Measurements from ENCODE around the gene TMSB4X. TPM values are rescaled to one million over a fixed set of nuclear protein-coding genes. Genes with fewer than 3 reads are reported as not detected.

TMSB4X gene
- total and polyA plus RNA-seq, 12 donors: 700 to 3,026 (median 889) TPM

DNA sequence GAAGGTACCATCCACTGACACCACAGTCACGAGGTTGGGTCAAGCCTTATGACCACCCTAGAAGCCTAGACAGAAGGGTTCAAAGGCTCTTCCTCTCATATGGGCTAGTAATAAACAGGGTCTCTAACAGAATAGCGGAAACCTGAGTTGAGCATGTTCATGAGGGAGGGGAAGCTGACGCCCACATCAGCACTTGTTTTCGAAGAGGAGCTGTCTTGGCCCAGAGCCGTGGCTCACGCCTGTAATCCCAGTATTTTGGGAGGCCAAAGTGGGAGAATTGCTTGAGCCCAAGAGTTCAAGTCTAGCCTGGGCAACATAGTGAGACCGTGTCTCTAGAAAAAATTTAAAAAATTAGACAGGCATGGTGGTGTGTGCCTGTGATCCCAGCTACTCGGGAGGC is 21.5 kb upstream of the TMSB4X start:
- H3K4me1 ChIP-seq: peaks cover 0 to 86% (median 18%) of the 10 kb centered on the region in 9 donors
- TF ChIP-seq, protein P1, sequence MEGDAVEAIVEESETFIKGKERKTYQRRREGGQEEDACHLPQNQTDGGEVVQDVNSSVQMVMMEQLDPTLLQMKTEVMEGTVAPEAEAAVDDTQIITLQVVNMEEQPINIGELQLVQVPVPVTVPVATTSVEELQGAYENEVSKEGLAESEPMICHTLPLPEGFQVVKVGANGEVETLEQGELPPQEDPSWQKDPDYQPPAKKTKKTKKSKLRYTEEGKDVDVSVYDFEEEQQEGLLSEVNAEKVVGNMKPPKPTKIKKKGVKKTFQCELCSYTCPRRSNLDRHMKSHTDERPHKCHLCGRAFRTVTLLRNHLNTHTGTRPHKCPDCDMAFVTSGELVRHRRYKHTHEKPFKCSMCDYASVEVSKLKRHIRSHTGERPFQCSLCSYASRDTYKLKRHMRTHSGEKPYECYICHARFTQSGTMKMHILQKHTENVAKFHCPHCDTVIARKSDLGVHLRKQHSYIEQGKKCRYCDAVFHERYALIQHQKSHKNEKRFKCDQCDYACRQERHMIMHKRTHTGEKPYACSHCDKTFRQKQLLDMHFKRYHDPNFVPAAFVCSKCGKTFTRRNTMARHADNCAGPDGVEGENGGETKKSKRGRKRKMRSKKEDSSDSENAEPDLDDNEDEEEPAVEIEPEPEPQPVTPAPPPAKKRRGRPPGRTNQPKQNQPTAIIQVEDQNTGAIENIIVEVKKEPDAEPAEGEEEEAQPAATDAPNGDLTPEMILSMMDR (IDR thresholded peaks at IDR 0.05): no peak
- DNase-seq: no peak
- ATAC-seq: no peak
- H3K27me3 ChIP-seq: peaks cover 0 to under 1% (median 0%) of the 10 kb centered on the region in 7 donors
- intact Hi-C loops (cut with DNase I): no loop called here
- no peaks in the 10 kb centered on the region for H3K36me3 ChIP-seq
- H3K9me3 ChIP-seq: no peaks in the 10 kb centered on the region
- peak overlapping the region in 1 of 10 donors; percentile 92 for H3K27ac ChIP-seq
- H3K4me3 ChIP-seq: no peak overlapping the region
- WGBS, 2 donors: 91 to 94% methylated on average over 8 of the region's 8 CpGs

DNA sequence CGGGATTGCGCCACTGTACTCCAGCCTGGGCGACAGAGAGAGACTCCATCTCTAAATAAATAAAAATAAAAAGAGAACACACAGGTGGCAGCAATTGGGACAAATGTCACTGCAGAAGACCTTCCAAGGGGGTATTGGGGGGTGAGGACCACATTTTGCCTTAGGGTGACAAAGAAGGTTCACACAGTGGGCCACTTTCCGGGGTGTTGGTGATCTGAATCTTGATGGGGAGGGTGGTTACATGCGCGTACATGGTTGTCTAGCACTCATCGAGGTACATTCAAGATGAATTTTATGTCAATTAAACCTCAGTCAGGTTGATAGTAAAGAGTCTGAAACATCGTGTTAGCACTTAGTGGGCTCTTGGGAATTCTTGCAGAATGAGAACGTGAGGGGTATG is 20.5 kb upstream of the TMSB4X start:
- 88 to 93% methylated on average over 9 of the region's 9 CpGs for whole genome bisulfite sequencing, 2 donors
- Histone ChIP-seq H3K36me3 (no peaks in the 10 kb centered on the region), H3K9me3 (no peaks in the 10 kb centered on the region), H3K27ac (peak overlapping the region in 3 of 10 donors; percentile 78 to 92 (median 89)), H3K4me3 (peak overlapping the region in 1 of 10 donors; percentile 12), H3K4me1 (peaks cover 0 to 77% (median 18%) of the 10 kb centered on the region in 9 donors), H3K27me3 (no peaks in the 10 kb centered on the region)
- no peak for ATAC-seq
- TF ChIP-seq, protein P1 (IDR thresholded peaks at IDR 0.05): no peak
- no peak for DNase-seq
- intact Hi-C loops (cut with DNase I): no loop called here

DNA sequence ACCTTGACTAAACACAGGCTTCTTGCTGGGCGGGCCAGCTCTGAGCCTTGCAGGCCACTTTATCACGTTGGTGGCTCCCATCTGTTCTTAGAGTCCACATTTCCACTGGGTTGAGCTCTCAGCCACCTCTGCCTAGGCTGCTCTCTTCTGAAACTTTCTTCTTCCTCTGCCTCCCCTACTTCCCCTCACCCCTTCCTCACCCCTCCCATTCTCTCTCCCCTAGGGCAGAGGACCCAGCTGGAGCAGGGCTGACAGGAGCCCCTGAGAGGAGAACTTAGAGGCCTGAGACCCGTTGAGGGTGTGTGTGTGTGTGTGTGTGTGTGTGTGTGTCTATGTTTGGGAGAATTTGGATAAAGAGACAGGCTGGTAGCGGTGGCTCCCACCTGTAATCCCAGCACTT is 19.9 kb upstream of the TMSB4X start:
- TF ChIP-seq, protein P1 (IDR thresholded peaks at IDR 0.05): no peak
- Histone ChIP-seq H3K4me3 (peak overlapping the region in 1 of 10 donors; percentile 12), H3K27me3 (no peaks in the 10 kb centered on the region), H3K36me3 (no peaks in the 10 kb centered on the region), H3K9me3 (no peaks in the 10 kb centered on the region), H3K4me1 (peaks cover 0 to 71% (median 13%) of the 10 kb centered on the region in 9 donors), H3K27ac (peak overlapping the region in 4 of 10 donors; percentile 78 to 92 (median 87))
- intact Hi-C loops (cut with DNase I): no loop called here
- DNase-seq: no peak
- no peak for ATAC-seq
- WGBS, 2 donors: 72 to 84% methylated on average over 4 of the region's 4 CpGs

DNA sequence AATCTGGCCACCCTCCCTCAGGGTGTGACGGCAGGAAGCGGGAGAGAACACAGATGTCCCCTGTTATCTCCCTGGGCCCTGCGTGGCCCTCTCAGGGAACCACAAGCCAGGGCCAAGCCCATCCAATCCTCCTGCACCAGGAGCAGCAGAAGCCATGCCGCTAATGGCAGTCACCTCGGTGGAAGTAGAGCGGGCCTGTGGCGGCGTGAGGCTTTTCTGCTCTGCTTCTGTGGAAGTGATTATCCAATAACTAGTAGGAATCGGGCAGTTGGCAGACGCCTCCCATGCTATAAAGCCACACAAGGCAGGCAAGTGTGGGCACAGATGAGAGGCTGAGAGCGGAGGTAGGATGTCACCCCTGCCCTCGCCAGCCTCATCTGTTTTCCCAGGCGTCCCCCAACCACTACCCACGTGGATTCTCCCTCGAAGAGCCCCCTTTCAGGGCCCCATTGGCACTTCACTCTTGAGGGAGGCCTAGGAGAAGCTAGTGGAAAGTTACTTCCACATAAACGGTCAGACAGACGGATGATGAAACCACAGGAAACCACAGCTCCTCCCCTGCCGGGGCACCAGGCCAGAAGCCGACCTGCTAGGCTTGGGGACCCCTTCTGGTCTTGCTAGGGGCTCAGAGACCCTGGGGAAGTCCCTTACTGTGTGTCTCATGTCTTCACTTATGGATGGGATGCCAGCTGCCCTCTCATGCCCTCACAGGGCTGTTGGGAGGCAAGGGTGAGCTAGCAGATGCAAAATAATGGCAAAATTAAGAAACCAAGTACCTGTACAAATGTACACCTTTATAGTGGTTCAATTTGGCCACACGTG is 18.8 kb upstream of the TMSB4X start:
- WGBS, 2 donors: 48 to 55% methylated on average over 20 of the region's 20 CpGs
- ATAC-seq (peak; percentile 68 to 93 (median 88)), DNase-seq (peak; percentile 56 to 59)
- no peaks in the 10 kb centered on the region for H3K9me3 ChIP-seq
- H3K36me3 ChIP-seq: no peaks in the 10 kb centered on the region
- H3K27me3 ChIP-seq: peaks cover 0 to under 1% (median 0%) of the 10 kb centered on the region in 7 donors
- H3K4me3 ChIP-seq: peak overlapping the region in 1 of 10 donors; percentile 39
- peaks cover 0 to 70% (median 13%) of the 10 kb centered on the region in 9 donors for H3K4me1 ChIP-seq
- intact Hi-C loops (cut with DNase I): no loop called here
- H3K27ac ChIP-seq: peak overlapping the region; percentile 29 to 92 (median 79)
- TF ChIP-seq, protein P1 (IDR thresholded peaks at IDR 0.05): no peak
